ENCODE results near the gene ZNF527. TPM values are rescaled to one million over a fixed set of nuclear protein-coding genes. Genes with fewer than 3 reads are reported as not detected.

ZNF527 gene
- total and polyA plus RNA-seq, 7 donors: 1.6 to 13.8 (median 6.1) TPM

GRCh38 chr19:37334179-37335071, 36.5 kb upstream of the ZNF527 start:
- peak overlapping the region; percentile 61 to 89 (median 72) for H3K4me3 ChIP-seq
- peak; percentile 54 to 62 for TF ChIP-seq POLR2A (IDR thresholded peaks at IDR 0.05)
- TF ChIP-seq POLR2AphosphoS5 (IDR thresholded peaks at IDR 0.05): peak; percentile 86 to 91 (median 88)
- TF ChIP-seq EP300 (IDR thresholded peaks at IDR 0.05): no peak
- TF ChIP-seq CTCF (IDR thresholded peaks at IDR 0.05): no peak
- DNase-seq: peak; percentile 96
- no peaks in the 10 kb centered on the region for H3K27me3 ChIP-seq
- WGBS, 2 donors: 10 to 26% methylated on average over 50 of the region's 50 CpGs
- H3K27ac ChIP-seq: peak overlapping the region; percentile 83 to 89 (median 86)
- H3K36me3 ChIP-seq: peaks cover 0 to 17% (median under 1%) of the 10 kb centered on the region in 4 donors
- H3K4me1 ChIP-seq: peaks cover 0 to 34% (median 23%) of the 10 kb centered on the region in 4 donors
- intact Hi-C loops (cut with DNase I): loop anchor here (2.0 to 10.0 kb wide), 2 partner anchors 18 to 1120 kb away; partner anchors contain the start of genes ZNF146 and ZNF565
- H3K9me3 ChIP-seq: no peaks in the 10 kb centered on the region

DNA sequence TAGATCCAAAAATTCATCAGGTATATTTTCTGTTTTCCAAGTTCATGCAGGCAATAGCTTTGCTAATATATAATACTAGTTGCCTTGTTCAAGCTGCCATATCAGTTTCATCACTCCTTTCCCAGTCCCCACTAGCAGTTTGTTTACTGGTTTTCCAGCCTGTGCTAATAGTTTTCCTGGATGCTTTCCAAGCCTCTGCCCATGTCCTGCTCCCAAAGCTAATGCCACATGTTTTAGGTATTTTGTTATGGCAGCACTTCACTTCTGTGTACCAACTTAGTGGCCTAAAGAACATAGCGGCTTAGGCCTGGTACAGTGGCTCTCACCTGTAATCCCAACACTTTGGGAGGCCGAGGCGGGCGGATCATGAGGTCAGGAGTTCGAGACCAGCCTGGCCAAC, 28.1 kb upstream of the ZNF527 start:
- Histone ChIP-seq H3K4me1 (peaks cover 0 to 11% (median 5%) of the 10 kb centered on the region in 4 donors), H3K27me3 (no peaks in the 10 kb centered on the region), H3K9me3 (no peaks in the 10 kb centered on the region), H3K36me3 (peaks cover under 1 to 37% (median 5%) of the 10 kb centered on the region in 4 donors), H3K4me3 (no peak overlapping the region), H3K27ac (no peak overlapping the region)
- no peak for DNase-seq
- TF ChIP-seq EP300 (IDR thresholded peaks at IDR 0.05) (no peak), CTCF (IDR thresholded peaks at IDR 0.05) (no peak), POLR2A (IDR thresholded peaks at IDR 0.05) (no peak), POLR2AphosphoS5 (IDR thresholded peaks at IDR 0.05) (no peak)
- intact Hi-C loops (cut with DNase I): no loop called here
- 97 to 99% methylated on average over 5 of the region's 5 CpGs for WGBS, 2 donors

DNA sequence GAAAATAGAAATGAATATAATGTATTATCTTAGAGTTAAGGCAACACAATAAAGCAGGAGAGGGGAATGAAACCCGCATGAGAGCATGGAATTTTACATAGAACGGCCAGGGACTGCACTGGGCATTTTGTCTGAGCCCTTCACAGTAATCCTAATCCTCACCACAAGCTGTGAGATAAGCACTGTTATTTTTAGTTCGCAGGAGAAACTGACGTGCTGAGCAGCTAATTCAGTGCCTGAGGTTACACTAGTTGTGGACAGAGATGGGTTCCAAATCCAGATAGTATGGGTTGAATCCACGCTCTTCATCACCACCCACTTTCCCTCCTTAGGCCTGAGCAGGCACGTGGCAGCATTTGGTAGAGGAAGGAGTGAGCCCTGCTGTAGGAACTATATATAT, 24.8 kb upstream of the ZNF527 start:
- no peaks in the 10 kb centered on the region for H3K27me3 ChIP-seq
- intact Hi-C loops (cut with DNase I): no loop called here
- TF ChIP-seq POLR2AphosphoS5 (IDR thresholded peaks at IDR 0.05): no peak
- no peak for TF ChIP-seq CTCF (IDR thresholded peaks at IDR 0.05)
- peaks cover 9 to 67% (median 15%) of the 10 kb centered on the region in 4 donors for H3K36me3 ChIP-seq
- no peak overlapping the region for H3K4me3 ChIP-seq
- DNase-seq: no peak
- H3K9me3 ChIP-seq: no peaks in the 10 kb centered on the region
- H3K27ac ChIP-seq: no peak overlapping the region
- WGBS, 2 donors: 86 to 96% methylated on average over 6 of the region's 6 CpGs
- H3K4me1 ChIP-seq: no peaks in the 10 kb centered on the region

GRCh38 chr19:37348060-37348459, 22.8 kb upstream of the ZNF527 start:
- Histone ChIP-seq H3K9me3 (no peaks in the 10 kb centered on the region), H3K27ac (no peak overlapping the region), H3K36me3 (peaks cover 9 to 78% (median 15%) of the 10 kb centered on the region in 4 donors), H3K4me1 (no peaks in the 10 kb centered on the region), H3K4me3 (no peak overlapping the region), H3K27me3 (no peaks in the 10 kb centered on the region)
- intact Hi-C loops (cut with DNase I): no loop called here
- WGBS, 2 donors: 95 to 98% methylated on average over 3 of the region's 3 CpGs
- no peak for DNase-seq
- TF ChIP-seq POLR2AphosphoS5 (IDR thresholded peaks at IDR 0.05) (no peak), CTCF (IDR thresholded peaks at IDR 0.05) (no peak)
